Loucy (cell line): ENCODE measurements around the gene AQP12B.
A peak's percentile ranks its signal among the peaks of the same experiment; 100 is the strongest.

Experiments used
- H2AFZ ChIP-seq: fragments of 200-600 bp; sonication (generic); 2 replicates; pipeline ENCODE4 v1.6.0; 2016; ENCODE audit warnings: antibody characterized with exemption, mild to moderate bottlenecking, low read length, moderate library complexity
- H3F3A ChIP-seq: fragments of 200-600 bp; 2 replicates; pipeline ENCODE4 v1.6.0; 2016; ENCODE audit warnings: antibody characterized with exemption, low read depth, mild to moderate bottlenecking
- H3K27me3 ChIP-seq: fragments of 200-600 bp; sonication (generic); 2 replicates; pipeline ENCODE4 v1.6.1; 2014; ENCODE audit warnings: low read length, mild to moderate bottlenecking; ENCODE audit not compliant: insufficient read depth, poor library complexity, severe bottlenecking
- H3K36me3 ChIP-seq: fragments of 200-600 bp; sonication (generic); 2 replicates; pipeline ENCODE4 v1.6.1; 2016; ENCODE audit warnings: low read length; ENCODE audit not compliant: insufficient read depth
- H3K4me1 ChIP-seq: fragments of 200-600 bp; sonication (generic); 2 replicates; pipeline ENCODE4 v1.5.1; 2014; ENCODE audit warnings: low read length, mild to moderate bottlenecking; ENCODE audit not compliant: insufficient read depth, poor library complexity, severe bottlenecking
- H3K4me2 ChIP-seq: fragments of 200-600 bp; sonication (generic); 2 replicates; pipeline ENCODE4 v1.6.0; 2014; ENCODE audit warnings: antibody characterized with exemption, low read length, low read depth, mild to moderate bottlenecking; ENCODE audit not compliant: poor library complexity, severe bottlenecking
- H3K4me3 ChIP-seq: fragments of 200-600 bp; sonication (generic); 2 replicates; pipeline ENCODE4 v1.5.1; 2014; ENCODE audit warnings: low read length, mild to moderate bottlenecking, mixed read lengths; ENCODE audit not compliant: poor library complexity, severe bottlenecking
- H3K79me2 ChIP-seq: fragments of 200-600 bp; sonication (generic); 2 replicates; pipeline ENCODE4 v1.6.1; 2014; ENCODE audit warnings: low read length; ENCODE audit not compliant: insufficient read depth
- H3K9ac ChIP-seq: fragments of 200-600 bp; sonication (generic); 2 replicates; pipeline ENCODE4 v1.6.0; 2014; ENCODE audit warnings: mild to moderate bottlenecking, low read depth, low read length, moderate library complexity; ENCODE audit not compliant: poor library complexity, severe bottlenecking
- H3K9me2 ChIP-seq: fragments of 200-600 bp; sonication (generic); replicated peaks from 2 replicates; pipeline ENCODE4 v1.6.1; 2016; ENCODE audit warnings: low read depth, low read length, mixed read lengths
- H3K9me3 ChIP-seq: fragments of 200-600 bp; sonication (generic); 2 replicates; pipeline ENCODE4 v1.6.1; 2014; ENCODE audit warnings: mild to moderate bottlenecking, antibody characterized with exemption, low read length, low read depth; ENCODE audit not compliant: insufficient read depth
- H4K20me1 ChIP-seq: fragments of 200-600 bp; sonication (generic); 2 replicates; pipeline ENCODE4 v1.6.0; 2014; ENCODE audit warnings: antibody characterized with exemption, low read length, mild to moderate bottlenecking; ENCODE audit not compliant: insufficient read depth, poor library complexity, severe bottlenecking
- CTCF ChIP-seq: fragments of 200-600 bp; sonication (generic); conservative IDR thresholded peaks from 2 replicates; pipeline ENCODE4 v1.5.1; 2014; ENCODE audit warnings: mild to moderate bottlenecking, antibody characterized with exemption, low read length
- EZH2phosphoT487 ChIP-seq: fragments of 200-600 bp; IDR thresholded peaks from 2 replicates; pipeline ENCODE4 v1.6.1; 2018; ENCODE audit warnings: antibody characterized with exemption, mild to moderate bottlenecking, moderate library complexity, borderline replicate concordance

The AQP12B gene

DNA sequence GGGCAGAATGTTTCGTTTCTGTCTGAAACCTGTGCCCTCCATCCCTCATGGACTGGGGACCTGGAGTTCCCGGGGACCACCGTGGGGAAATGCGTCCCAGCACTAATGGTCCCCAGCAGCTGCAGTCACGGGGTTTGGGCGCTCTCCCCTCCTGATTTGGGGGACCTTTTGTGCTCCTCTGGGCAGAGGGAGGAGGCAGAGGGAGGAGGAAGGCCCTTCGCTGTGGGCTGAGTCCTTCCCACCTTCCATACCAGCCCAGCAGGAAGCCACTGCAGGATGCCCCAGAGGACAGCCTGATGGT lies 54.2 kb downstream of the AQP12B start:
- Histone ChIP-seq H3K4me2 (no peak overlapping the region), H3K9me2 (no peaks in the 10 kb centered on the region), H3K27me3 (no peaks in the 10 kb centered on the region), H2AFZ (no peak overlapping the region), H3F3A (no peaks in the 10 kb centered on the region), H3K36me3 (no peaks in the 10 kb centered on the region), H3K4me1 (peaks cover 19% of the 10 kb centered on the region), H3K9ac (no peak overlapping the region), H3K9me3 (no peaks in the 10 kb centered on the region; the same call in 1 of the 2 replicates), H4K20me1 (no peaks in the 10 kb centered on the region), H3K4me3 (no peak overlapping the region), H3K79me2 (no peaks in the 10 kb centered on the region)
- no peak for TF ChIP-seq CTCF
- TF ChIP-seq EZH2phosphoT487, result no peak

- H4K20me1 ChIP-seq, result no peaks in the 10 kb centered on the region
- H3K4me3 ChIP-seq, result no peak overlapping the region
- no peaks in the 10 kb centered on the region for H3F3A ChIP-seq
- H3K4me2 ChIP-seq, result no peak overlapping the region
- H3K9me2 ChIP-seq, result no peaks in the 10 kb centered on the region
- H3K9ac ChIP-seq, result no peak overlapping the region
- no peaks in the 10 kb centered on the region for H3K79me2 ChIP-seq
- TF ChIP-seq EZH2phosphoT487 (no peak), CTCF (no peak)
- H3K4me1 ChIP-seq, result peaks cover 22% of the 10 kb centered on the region
- H3K36me3 ChIP-seq, result no peaks in the 10 kb centered on the region
- H2AFZ ChIP-seq, result no peak overlapping the region
- H3K27me3 ChIP-seq, result no peaks in the 10 kb centered on the region
- no peaks in the 10 kb centered on the region; the same call in 1 of the 2 replicates for H3K9me3 ChIP-seq
Observed at GRCh38 chr2:240627736-240628506, 54.8 kb downstream of the AQP12B start.

DNA sequence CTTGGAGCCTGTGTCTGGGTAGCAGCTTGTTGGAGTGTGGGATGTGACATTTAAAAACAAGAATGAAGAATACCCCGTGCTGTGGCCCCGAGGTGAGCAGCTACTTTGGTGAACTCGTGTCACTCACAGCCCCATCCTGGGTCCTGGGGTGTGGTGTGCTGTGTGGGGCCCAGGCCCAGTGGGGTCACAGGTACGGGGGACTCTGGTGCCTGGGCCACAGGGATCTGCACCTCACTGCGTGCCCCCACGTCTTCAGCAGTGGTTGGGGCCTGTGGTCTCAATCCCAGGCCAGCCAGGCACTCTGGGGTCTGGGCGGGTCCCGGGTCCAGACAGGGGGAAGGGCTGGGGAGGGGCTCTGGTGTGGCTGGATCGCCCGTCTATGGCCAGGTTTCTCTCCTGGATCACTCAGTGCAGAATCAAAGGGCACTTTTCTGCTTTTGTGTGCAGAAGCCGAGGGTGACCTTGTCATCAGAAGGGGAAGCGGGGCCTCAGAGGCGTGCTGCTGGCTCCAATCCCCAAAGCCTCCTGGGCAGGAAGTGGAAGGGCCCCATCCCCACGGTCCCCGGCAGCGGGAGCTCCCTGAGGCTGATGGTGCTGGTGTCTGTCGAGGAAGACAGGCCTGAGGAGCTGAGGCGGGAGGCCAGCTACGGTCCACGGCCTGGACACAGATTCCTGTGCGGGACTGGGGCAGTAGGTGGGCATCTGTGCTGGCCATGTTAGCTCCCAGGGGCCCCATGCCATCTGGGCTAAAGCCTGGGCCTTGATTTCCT lies 56.0 kb downstream of the AQP12B start:
- TF ChIP-seq EZH2phosphoT487, result no peak
- TF ChIP-seq CTCF, result no peak
- H4K20me1 ChIP-seq, result no peaks in the 10 kb centered on the region
- H3K9ac ChIP-seq, result peak overlapping the region; percentile 52
- no peak overlapping the region for H3K4me3 ChIP-seq
- H3K79me2 ChIP-seq, result no peaks in the 10 kb centered on the region
- H3K4me2 ChIP-seq, result peak overlapping the region; percentile 42
- no peaks in the 10 kb centered on the region for H3K9me3 ChIP-seq
- no peaks in the 10 kb centered on the region for H3K36me3 ChIP-seq
- H3K27me3 ChIP-seq, result no peaks in the 10 kb centered on the region
- H3F3A ChIP-seq, result no peaks in the 10 kb centered on the region
- H2AFZ ChIP-seq, result peak overlapping the region; percentile 32; the same call in 1 of the 2 replicates
- no peaks in the 10 kb centered on the region for H3K9me2 ChIP-seq
- peaks cover 34% of the 10 kb centered on the region for H3K4me1 ChIP-seq
